KOPT-K1 (cell line): ENCODE data around the gene ASB16.

Source experiments
- H3K27ac ChIP-seq: fragments of 200-600 bp; sonication (generic); 2 replicates; pipeline ENCODE4 v1.5.1; 2016; ENCODE audit warnings: antibody characterized with exemption, mild to moderate bottlenecking, low read depth, low read length; ENCODE audit not compliant: poor library complexity, severe bottlenecking
- H3K36me3 ChIP-seq: fragments of 200-600 bp; sonication (generic); 2 replicates; pipeline ENCODE4 v1.5.1; 2017; ENCODE audit warnings: antibody characterized with exemption, mild to moderate bottlenecking, low read length, moderate library complexity; ENCODE audit not compliant: insufficient read depth
- H3K9me3 ChIP-seq: fragments of 200-600 bp; sonication (generic); 2 replicates; pipeline ENCODE4 v1.5.1; 2017; ENCODE audit warnings: antibody characterized with exemption, low read length, mild to moderate bottlenecking; ENCODE audit not compliant: insufficient read depth, poor library complexity, severe bottlenecking

Gene ASB16

DNA sequence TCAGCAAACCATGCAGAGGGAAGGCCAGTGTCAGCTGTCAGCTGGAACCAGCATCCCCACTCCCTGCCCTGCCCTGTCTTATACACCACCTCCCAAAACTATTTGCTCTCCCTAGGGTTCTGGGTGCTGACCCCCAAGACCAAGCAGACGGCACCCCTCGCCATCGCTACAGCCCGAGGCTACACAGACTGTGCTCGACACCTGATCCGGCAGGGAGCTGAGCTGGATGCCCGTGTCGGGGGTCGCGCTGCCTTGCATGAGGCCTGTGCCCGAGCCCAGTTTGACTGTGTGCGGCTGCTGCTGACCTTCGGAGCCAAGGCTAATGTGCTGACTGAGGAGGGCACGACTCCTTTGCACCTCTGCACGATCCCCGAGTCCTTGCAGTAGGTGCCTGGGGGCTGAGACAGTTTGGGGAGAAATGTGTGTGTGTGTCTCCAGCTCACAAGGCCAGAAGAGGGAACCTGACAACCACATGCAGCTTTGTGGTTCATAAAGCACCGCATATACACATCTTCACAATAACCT is 1.5 kb downstream of the ASB16 start:
- Histone ChIP-seq H3K9me3 (no peaks in the 10 kb centered on the region), H3K36me3 (peaks cover 23% of the 10 kb centered on the region), H3K27ac (no peak overlapping the region)

DNA sequence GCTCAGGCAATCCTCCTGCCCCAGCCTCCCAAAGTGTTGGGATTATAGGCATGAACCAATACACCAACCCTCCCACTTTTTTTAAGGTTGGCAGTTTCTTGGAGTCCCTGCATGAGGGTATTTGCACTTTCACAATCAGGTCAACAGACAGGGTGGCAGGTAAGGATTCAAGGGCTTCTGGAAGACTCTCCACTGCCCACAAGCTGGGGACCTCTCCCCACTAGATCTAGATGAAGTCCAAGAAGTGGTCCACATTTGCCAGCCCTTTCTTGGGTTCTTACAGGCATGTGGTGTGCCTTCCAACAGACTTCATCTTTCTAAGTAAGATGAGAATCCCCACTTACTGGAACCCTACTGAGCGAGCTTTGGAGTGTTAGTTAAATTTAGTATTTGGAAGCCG is 3.9 kb downstream of the ASB16 start:
- H3K27ac ChIP-seq = no peak overlapping the region
- no peaks in the 10 kb centered on the region for H3K9me3 ChIP-seq
- H3K36me3 ChIP-seq = peaks cover 46% of the 10 kb centered on the region

DNA sequence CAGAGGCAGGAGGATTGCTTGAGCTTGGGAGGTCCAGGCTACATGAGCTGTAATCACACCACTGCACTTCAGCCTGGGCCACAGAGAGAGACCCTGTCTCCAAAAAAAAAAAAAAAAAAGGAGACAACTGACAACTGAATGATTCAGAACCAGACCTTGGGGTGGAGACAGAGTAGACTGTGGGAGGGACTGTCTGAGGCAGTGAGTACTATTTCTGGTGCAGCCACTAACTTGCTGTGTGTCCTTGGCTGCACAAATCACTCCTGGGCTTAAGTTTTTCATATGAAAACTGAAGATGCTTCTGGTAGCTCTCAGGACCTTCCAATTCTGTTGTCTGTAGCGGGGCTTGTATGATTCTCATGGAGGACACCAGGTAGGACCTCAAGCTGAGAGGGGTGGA is 5.8 kb downstream of the ASB16 start:
- Histone ChIP-seq H3K36me3 (peaks cover 46% of the 10 kb centered on the region), H3K9me3 (no peaks in the 10 kb centered on the region), H3K27ac (no peak overlapping the region)

DNA sequence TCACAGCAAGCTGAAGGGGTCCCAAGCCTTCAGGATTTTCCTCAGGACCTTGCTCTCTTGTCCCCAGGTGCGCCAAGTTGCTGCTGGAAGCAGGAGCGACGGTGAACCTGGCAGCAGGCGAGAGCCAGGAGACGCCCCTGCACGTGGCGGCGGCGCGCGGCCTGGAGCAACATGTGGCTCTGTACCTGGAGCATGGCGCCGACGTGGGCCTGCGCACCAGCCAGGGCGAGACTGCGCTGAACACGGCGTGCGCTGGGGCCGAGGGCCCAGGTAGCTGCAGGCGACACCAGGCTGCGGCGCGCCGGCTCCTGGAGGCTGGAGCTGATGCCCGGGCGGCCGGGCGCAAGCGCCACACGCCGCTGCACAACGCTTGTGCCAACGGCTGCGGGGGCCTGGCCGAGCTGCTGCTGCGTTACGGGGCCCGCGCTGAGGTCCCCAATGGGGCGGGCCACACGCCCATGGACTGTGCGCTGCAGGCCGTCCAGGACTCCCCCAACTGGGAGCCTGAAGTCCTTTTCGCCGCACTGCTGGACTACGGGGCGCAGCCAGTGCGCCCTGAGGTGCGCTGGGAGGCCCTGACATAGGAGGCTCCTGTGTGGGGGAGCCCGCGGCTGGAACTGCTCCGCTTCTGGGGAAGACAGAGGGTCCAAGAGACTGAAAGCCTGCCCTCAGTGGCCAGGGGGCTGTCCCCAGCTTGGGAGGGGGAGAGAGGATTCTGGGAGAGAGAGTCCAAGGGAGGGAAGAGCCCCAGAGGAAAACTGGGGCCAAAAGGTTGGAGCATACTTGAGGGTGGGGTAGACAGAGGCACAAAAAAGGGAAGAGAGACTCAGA is 6.4 kb downstream of the ASB16 start:
- H3K9me3 ChIP-seq = no peaks in the 10 kb centered on the region
- H3K27ac ChIP-seq = no peak overlapping the region
- H3K36me3 ChIP-seq = peaks cover 51% of the 10 kb centered on the region

DNA sequence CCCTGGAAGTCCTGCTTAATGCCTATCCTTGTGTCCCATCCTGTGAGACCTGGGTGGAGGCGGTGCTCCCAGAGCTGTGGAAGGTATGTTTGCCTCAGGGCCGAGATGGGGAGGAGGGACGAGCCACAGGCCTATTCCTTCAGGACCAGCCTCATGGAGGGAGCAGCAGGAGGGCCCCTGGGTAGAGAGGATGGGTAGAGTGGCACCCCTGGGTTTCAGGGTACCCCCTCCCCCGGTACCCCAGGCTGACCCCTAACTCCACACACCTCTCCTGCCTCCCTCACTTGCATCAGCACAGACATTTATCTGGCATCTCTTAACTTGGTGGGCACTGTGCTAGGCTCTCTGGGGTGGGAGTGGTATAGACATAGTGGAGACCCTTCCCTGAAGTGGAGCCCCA is 7.1 kb downstream of the ASB16 start:
- Histone ChIP-seq H3K9me3 (no peaks in the 10 kb centered on the region), H3K36me3 (peaks cover 59% of the 10 kb centered on the region), H3K27ac (no peak overlapping the region)

DNA sequence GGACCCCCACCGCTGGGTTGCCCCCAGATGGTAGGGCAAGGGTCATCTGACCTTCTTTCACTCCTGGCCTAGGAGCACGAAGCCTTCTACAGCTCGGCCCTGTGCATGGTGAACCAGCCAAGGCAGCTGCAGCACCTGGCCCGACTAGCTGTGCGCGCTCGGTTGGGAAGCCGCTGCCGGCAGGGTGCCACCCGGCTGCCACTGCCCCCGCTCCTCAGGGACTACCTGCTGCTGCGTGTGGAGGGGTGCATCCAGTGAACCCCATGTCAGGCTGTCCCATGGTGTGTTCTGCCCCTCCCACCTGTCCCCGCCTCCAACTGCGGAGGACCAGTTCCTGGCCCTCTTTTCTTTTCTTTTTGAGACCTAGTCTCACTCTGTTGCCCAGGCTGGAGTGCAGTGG is 7.6 kb downstream of the ASB16 start:
- H3K27ac ChIP-seq = no peak overlapping the region
- peaks cover 62% of the 10 kb centered on the region for H3K36me3 ChIP-seq

DNA sequence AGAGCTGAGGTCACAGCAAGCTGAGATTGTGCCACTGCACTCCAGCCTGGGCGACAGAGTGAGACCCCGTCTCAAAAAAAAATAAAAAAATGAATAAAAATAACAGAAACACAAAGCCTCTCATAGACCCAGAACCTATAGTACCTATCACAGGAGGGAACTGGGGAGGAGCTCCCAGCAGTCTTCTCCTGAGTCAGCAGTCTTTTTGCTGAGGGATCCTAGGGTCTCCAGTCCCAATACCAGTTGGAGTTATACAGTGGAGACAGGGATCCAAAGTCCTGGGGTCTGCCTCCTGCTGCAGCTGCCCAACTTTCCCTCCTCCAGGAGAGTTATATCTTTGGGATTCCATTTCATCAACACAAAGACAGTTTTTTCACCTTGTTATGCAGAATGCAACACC is 12.5 kb downstream of the ASB16 start:
- Histone ChIP-seq H3K27ac (no peak overlapping the region), H3K36me3 (peaks cover 46% of the 10 kb centered on the region)

More for the DNA sequence above, 7.6 kb downstream of the ASB16 start:
- H3K9me3 ChIP-seq = no peaks in the 10 kb centered on the region

DNA sequence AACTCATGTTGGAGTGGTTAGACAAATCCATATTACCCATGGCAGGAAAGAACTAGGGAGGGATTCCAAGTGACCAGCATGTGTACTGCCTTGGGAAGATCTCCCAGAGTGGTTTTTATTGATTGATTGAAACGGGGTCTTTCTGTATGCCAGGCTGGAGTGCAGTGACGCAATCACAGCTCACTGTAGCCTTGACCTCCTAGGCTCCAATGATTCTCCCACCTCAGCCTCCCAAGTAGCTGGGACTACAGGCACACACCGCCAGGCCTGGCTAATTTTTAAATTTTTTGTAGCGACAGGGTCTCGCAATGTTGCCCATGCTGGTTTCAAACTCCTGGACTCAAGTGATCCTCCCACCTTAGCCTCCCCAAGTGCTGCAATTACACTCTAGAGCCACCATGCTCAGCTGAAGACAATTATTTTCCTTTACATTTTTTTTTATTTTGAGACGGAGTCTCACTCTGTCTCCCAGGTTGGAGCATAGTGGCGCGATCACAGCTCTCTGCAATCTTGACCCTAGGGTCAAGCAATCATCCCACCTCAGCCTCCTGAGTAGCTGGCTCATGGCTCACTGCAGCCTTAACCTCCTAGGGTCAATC is 13.8 kb downstream of the ASB16 start:
- Histone ChIP-seq H3K36me3 (peaks cover 40% of the 10 kb centered on the region), H3K9me3 (no peaks in the 10 kb centered on the region), H3K27ac (no peak overlapping the region)

More for the DNA sequence above, 12.5 kb downstream of the ASB16 start:
- H3K9me3 ChIP-seq = no peaks in the 10 kb centered on the region

DNA sequence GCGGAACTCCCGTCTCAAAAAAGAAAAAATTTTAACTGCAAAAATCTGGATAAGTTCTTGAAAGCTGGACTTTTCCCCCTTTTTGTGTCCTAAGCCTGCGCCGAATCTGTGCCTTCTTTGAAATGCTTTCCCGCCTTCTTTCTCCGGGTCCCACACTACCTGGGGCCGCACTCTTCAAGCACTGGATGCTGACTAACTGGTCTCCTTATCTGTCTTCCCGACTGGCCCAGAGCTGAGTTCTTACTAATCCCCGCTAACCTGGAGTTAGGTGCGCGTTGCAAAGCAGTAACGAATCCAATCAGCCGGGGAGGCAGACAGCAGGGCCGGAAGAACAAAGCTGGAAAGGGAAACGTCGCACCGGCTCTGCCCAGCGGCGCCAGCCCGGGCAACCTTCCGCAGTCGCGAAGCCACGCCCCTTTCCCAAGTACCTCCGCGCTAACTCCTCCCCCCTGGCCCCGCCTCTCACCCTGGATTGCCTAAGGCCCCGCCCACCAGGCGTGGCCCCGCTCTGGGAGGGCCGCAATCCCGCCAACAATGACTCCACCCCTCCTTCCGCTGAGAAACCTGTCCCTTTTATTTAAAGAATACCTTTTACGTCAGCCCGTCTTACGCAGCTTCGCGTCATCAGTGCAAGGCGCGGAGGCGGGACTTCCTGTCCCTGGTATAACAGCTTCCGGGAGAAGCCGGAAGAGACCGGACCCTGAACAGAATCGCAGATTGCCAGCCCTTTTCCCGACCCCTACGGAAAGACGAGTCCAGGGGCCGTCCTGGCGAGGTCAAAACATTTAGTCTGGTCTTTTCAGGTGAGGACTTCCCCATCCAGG is 16.0 kb downstream of the ASB16 start, which contains the start of gene TMUB2:
TSS of gene TMUB2 (plus strand) at position 666 of the 824 bp plus-strand sequence. CDS start 737 bp downstream, outside the sequence.
- H3K36me3 ChIP-seq = peaks cover 56% of the 10 kb centered on the region

DNA sequence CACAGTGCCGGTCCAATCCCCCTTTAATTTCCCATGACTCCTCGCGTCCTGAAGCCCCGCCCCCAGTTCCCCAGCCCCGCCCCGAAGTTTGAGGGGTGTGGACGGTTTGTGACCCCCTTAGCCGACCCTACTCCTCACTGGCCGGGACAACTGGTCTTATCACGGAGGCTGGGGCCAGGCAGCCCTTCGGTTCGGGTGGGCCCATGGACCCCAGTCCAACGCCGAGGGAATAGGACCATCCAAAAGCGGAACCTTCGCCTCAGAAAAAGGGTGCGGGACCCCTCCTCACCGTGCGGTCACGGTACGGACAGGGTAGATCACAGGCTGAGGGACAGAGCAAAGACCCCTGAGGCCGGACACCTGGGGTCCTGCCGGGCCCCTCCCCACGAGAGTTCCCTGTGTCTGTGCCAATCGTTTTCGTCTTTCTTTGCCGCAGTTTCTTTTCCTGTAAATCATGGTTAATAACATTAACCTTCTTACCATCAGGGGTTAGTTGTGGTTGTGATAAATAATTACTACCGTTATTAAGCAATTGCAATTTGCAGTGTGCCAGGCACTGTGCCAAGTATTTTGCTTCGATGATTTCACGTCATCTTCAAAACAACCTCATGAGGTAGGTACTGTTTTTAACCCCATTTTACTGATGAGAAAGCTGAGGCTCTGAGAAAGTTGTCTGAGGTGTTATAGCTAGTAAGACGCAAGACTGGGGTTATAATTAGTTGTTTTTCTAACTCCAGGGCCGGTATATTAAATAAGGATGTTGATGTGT is 16.8 kb downstream of the ASB16 start:
- H3K36me3 ChIP-seq = peaks cover 56% of the 10 kb centered on the region
- peak overlapping the region; percentile 88 for H3K27ac ChIP-seq
- H3K9me3 ChIP-seq = no peaks in the 10 kb centered on the region

More for the DNA sequence above, 16.0 kb downstream of the ASB16 start, which contains the start of gene TMUB2:
- Histone ChIP-seq H3K27ac (peak within 1 kb of the TSS; percentile 88), H3K9me3 (no peaks in the 10 kb centered on the region)

DNA sequence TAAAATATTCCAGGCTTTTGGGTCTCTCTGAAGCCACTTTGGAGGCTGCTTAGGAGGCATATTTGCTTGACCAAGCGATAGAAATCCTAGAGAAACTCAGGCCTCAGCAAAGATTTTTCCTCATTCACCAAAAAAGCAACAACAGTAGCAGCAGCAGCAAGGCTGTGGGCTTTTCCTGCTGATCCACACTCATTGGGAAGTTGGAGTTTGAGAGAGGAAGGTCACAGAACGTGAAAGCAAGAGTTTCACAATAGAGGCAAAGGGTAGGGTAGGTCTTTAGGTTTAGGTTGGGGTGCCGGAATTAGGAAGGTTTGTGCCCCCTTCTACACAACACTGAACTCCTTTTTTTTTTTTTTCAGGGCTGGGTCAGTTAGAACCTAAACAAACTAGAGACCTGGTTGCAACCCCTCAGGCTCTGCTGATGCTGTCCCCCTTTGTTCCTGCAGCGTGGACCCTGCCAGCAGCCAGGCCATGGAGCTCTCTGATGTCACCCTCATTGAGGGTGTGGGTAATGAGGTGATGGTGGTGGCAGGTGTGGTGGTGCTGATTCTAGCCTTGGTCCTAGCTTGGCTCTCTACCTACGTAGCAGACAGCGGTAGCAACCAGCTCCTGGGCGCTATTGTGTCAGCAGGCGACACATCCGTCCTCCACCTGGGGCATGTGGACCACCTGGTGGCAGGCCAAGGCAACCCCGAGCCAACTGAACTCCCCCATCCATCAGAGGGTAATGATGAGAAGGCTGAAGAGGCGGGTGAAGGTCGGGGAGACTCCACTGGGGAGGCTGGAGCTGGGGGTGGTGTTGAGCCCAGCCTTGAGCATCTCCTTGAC is 18.3 kb downstream of the ASB16 start:
- H3K27ac ChIP-seq = no peak overlapping the region
- peaks cover 57% of the 10 kb centered on the region for H3K36me3 ChIP-seq
- H3K9me3 ChIP-seq = no peaks in the 10 kb centered on the region

DNA sequence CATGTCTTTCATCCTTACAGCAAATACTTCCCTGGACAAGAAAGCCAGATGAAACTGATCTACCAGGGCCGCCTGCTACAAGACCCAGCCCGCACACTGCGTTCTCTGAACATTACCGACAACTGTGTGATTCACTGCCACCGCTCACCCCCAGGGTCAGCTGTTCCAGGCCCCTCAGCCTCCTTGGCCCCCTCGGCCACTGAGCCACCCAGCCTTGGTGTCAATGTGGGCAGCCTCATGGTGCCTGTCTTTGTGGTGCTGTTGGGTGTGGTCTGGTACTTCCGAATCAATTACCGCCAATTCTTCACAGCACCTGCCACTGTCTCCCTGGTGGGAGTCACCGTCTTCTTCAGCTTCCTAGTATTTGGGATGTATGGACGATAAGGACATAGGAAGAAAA is 20.0 kb downstream of the ASB16 start:
- no peaks in the 10 kb centered on the region for H3K9me3 ChIP-seq
- peaks cover 64% of the 10 kb centered on the region for H3K36me3 ChIP-seq
- H3K27ac ChIP-seq = no peak overlapping the region

DNA sequence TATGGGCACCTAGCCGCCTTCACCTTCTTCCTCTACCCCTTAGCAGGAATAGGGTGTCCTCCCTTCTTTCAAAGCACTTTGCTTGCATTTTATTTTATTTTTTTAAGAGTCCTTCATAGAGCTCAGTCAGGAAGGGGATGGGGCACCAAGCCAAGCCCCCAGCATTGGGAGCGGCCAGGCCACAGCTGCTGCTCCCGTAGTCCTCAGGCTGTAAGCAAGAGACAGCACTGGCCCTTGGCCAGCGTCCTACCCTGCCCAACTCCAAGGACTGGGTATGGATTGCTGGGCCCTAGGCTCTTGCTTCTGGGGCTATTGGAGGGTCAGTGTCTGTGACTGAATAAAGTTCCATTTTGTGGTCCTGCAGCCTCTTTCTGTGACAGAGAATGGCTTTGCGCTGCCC is 20.9 kb downstream of the ASB16 start:
- Histone ChIP-seq H3K9me3 (no peaks in the 10 kb centered on the region), H3K27ac (no peak overlapping the region), H3K36me3 (peaks cover 72% of the 10 kb centered on the region)
